IPS-18a (cell line): ENCODE measurements around the gene VGLL1.

ENCODE experiments used
- H3K27ac ChIP-seq: one replicate; pipeline ENCODE4 v1.5.1; 2013; ENCODE audit warnings: low read length
- H3K27me3 ChIP-seq: one replicate; pipeline ENCODE4 v1.6.1; 2013; ENCODE audit warnings: mild to moderate bottlenecking, low read length; ENCODE audit not compliant: control insufficient read depth, insufficient read depth
- H3K36me3 ChIP-seq: one replicate; pipeline ENCODE4 v1.6.1; 2013; ENCODE audit warnings: low read depth, low read length; ENCODE audit not compliant: control insufficient read depth
- H3K4me1 ChIP-seq: one replicate; pipeline ENCODE4 v1.6.1; 2013; ENCODE audit warnings: low read depth, low read length; ENCODE audit not compliant: control insufficient read depth
- H3K4me3 ChIP-seq: one replicate; pipeline ENCODE4 v1.5.1; 2013; ENCODE audit warnings: low read length
- H3K9ac ChIP-seq: one replicate; pipeline ENCODE4 v1.6.1; 2013; ENCODE audit warnings: mild to moderate bottlenecking, low read length, moderate library complexity
- H3K9me3 ChIP-seq: one replicate; pipeline ENCODE4 v1.6.1; 2013; ENCODE audit warnings: low read depth, low read length; ENCODE audit not compliant: control insufficient read depth

The VGLL1 gene

DNA sequence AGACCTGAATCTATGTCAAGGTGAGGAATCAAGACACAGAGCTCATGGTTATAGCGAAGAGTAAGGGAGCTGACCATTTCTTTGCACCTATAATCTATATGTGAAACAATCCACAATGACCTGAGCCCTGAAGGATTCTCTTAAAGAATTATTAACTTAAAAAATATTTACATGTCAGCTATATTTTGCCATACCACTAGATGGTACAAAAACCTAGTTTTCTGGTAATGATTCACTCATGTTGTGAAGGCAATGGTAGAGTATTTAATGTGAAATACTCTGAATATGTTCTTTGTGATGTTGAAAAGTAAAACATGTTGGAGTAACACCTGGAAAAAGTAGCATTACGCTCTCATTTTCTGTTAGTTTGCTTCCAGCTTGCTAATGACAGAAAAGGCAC, 40.0 kb downstream of the VGLL1 start:
- Histone ChIP-seq H3K36me3 (no peaks in the 10 kb centered on the region), H3K9ac (no peak overlapping the region), H3K4me1 (no peaks in the 10 kb centered on the region), H3K9me3 (peaks cover 10% of the 10 kb centered on the region), H3K27ac (no peak overlapping the region), H3K4me3 (no peak overlapping the region), H3K27me3 (no peaks in the 10 kb centered on the region)

DNA sequence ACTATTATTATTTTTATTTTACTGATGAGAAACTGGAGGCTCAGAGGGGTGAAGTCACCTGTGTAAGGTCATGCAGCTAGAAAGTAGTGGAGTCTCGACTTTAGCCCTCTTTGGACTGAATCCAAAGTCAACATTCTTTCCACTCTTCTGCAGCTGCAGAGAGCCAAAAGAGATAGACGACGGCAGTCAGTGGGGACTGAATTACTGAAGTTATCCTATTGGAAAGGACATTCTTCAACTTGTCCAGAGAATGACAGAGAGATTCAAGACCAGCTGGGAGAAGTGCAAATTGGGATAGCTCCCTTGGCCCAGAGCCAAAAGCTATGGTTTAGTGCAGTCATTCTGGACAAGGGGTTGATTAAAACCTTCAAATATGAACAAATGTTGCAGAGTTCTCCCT, 42.5 kb downstream of the VGLL1 start:
- H3K27me3 ChIP-seq: no peaks in the 10 kb centered on the region
- H3K27ac ChIP-seq: no peak overlapping the region
- H3K4me3 ChIP-seq: no peak overlapping the region
- peaks cover 10% of the 10 kb centered on the region for H3K9me3 ChIP-seq
- no peak overlapping the region for H3K9ac ChIP-seq
- H3K36me3 ChIP-seq: no peaks in the 10 kb centered on the region
- no peaks in the 10 kb centered on the region for H3K4me1 ChIP-seq

DNA sequence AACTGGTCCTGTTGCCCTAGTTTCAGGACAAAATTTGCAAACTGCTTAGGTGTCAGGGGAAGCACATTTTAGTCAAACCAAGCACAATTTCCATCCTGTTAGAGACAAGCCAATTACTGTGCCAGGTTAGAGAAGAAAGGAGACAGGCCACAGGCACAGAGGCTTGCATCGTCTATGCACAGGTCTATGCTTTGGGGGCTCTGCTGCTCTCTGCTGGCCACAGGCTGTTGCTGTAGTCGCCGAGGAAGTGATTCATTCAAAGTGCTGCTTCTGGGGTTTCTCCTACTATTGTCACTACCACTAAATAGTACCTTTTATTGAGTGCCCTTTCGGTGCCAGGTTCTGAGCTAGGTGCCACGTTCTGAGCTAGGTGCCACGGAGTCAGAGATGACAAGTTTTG, 45.5 kb downstream of the VGLL1 start:
- H3K27me3 ChIP-seq: no peaks in the 10 kb centered on the region
- no peak overlapping the region for H3K4me3 ChIP-seq

DNA sequence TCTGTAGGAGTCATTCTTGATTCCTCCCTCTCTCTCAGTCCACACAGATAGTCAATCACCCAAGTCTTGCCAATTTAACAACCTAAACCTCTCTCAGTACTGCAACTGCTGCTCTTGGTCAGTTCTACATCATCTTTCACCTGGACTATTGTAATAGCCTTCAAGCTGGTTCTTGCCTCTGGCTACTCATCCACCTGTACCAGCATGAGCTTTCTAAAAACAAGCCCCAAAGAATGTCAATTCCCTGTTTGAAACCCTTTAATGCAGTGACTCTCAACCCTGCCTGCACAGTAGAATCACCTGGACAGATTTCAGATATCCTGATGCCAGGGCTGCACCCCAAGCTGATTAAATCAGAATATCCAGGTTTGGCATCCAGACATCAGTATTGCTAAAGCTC, 48.3 kb downstream of the VGLL1 start:
- peaks cover 7% of the 10 kb centered on the region for H3K9me3 ChIP-seq
- no peak overlapping the region for H3K9ac ChIP-seq
- H3K36me3 ChIP-seq: no peaks in the 10 kb centered on the region
- no peak overlapping the region for H3K27ac ChIP-seq
- no peaks in the 10 kb centered on the region for H3K27me3 ChIP-seq
- no peak overlapping the region for H3K4me3 ChIP-seq
- no peaks in the 10 kb centered on the region for H3K4me1 ChIP-seq

More for the DNA sequence above, 45.5 kb downstream of the VGLL1 start:
- Histone ChIP-seq H3K36me3 (no peaks in the 10 kb centered on the region), H3K9ac (no peak overlapping the region), H3K4me1 (no peaks in the 10 kb centered on the region), H3K27ac (no peak overlapping the region), H3K9me3 (peaks cover 12% of the 10 kb centered on the region)

DNA sequence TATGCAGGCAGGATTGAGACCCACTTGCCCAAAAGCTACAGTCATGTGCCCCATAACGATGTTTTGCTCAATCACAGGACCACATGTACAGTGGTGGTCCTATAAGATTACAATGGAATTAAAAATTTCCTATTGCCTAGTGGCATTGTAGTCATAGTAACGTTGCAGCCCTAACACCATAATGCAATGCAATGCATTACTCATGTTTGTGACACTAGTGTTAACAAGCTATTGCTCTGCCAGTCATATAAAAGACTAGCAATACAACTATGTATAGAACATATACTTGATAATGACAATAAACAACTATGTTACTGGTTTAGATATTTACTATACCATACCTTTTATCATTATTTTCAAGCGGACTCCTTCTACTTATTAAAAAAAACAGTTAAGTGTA, 50.6 kb downstream of the VGLL1 start:
- Histone ChIP-seq H3K36me3 (no peaks in the 10 kb centered on the region), H3K9me3 (peaks cover 11% of the 10 kb centered on the region), H3K27ac (no peak overlapping the region), H3K4me3 (no peak overlapping the region), H3K27me3 (no peaks in the 10 kb centered on the region), H3K4me1 (peaks cover 6% of the 10 kb centered on the region), H3K9ac (no peak overlapping the region)

DNA sequence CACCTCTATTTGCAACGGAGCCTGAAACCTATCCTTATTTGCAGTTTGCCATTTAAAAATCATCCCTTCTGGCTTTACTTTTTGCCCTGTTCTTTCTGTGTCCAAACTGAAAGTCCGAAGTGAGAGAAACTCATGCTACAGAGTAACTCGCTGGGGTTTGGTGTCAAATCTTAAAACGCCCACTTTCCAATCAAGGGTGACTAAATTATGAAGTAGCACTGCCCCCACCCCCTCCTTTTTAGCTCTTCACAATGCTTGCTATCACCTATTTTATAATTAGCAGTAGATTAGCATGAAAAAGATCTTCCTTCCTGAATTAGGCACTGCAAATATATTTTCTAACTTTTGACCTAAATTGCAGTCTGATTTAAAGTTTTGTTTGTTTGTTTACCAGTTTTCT, 52.5 kb downstream of the VGLL1 start:
- H3K4me1 ChIP-seq: peaks cover 6% of the 10 kb centered on the region
- H3K9ac ChIP-seq: no peak overlapping the region
- no peak overlapping the region for H3K27ac ChIP-seq
- H3K4me3 ChIP-seq: no peak overlapping the region
- no peaks in the 10 kb centered on the region for H3K36me3 ChIP-seq
- H3K27me3 ChIP-seq: no peaks in the 10 kb centered on the region
- H3K9me3 ChIP-seq: peaks cover 10% of the 10 kb centered on the region

DNA sequence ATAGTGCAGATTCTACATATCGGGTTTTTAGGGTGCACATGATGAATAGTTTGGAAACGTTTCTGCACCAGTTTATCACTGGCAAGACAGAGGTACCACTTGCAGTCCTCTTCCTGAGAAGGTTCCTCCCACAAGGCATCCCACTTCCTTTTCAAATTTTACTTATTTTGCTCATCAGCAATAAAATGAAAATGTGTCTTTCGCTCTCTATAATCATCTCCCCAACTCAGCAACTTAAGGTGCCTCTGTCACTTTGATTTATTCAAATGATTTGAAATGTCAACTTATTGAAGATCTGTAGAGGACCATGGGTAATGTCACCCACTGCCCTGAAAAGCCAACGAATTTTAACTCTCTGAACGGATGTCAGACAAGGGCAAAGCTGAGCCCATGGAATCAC, 53.2 kb downstream of the VGLL1 start:
- H3K9ac ChIP-seq: no peak overlapping the region
- H3K27ac ChIP-seq: no peak overlapping the region
- H3K27me3 ChIP-seq: no peaks in the 10 kb centered on the region
- H3K4me1 ChIP-seq: peaks cover 6% of the 10 kb centered on the region
- no peaks in the 10 kb centered on the region for H3K36me3 ChIP-seq
- peaks cover 4% of the 10 kb centered on the region for H3K9me3 ChIP-seq
- no peak overlapping the region for H3K4me3 ChIP-seq

DNA sequence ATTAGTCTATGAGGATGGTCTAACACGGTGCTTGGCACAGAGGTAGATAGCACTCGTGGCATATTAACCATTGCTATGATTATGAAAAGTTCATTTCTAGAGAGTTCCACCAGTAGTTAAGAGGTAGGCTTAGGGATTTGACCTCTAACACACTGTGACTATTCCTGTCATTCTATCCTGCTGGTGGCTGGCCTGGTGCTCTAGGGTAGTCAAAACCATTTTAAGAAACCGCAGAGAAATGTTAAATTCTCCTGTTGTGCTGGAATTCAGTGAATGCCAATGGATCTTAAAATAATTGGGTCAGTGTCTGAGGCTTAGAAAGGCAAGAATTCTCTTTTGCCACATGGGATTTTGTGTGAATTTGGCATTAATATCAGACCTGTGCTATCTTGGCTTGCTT, 53.9 kb downstream of the VGLL1 start:
- Histone ChIP-seq H3K9me3 (peaks cover 4% of the 10 kb centered on the region), H3K9ac (no peak overlapping the region), H3K27me3 (no peaks in the 10 kb centered on the region), H3K4me3 (no peak overlapping the region), H3K27ac (no peak overlapping the region), H3K36me3 (no peaks in the 10 kb centered on the region), H3K4me1 (peaks cover 6% of the 10 kb centered on the region)

DNA sequence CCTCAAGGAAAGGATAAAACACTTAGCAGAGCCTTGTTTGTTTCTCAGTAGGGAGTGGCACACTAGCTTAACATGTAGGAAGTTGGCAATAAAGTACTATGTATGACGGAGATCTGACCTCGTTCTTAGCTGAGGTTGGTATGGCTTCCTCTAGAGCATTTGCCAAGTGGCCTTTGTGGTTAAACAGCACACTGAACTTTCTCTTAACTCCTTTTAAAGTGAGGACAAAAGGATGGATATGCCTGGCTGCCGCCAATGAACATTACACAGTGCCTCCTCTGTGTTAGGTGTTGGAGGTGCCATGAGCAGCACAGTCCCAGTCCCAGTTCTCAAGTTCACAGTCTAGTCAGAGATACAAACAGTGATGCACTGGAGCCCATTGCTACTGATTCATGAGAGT, 54.4 kb downstream of the VGLL1 start:
- no peaks in the 10 kb centered on the region for H3K27me3 ChIP-seq
- H3K36me3 ChIP-seq: no peaks in the 10 kb centered on the region
- no peak overlapping the region for H3K27ac ChIP-seq
- H3K4me1 ChIP-seq: peaks cover 6% of the 10 kb centered on the region
- H3K9ac ChIP-seq: no peak overlapping the region
- no peak overlapping the region for H3K4me3 ChIP-seq
- H3K9me3 ChIP-seq: peaks cover 4% of the 10 kb centered on the region

DNA sequence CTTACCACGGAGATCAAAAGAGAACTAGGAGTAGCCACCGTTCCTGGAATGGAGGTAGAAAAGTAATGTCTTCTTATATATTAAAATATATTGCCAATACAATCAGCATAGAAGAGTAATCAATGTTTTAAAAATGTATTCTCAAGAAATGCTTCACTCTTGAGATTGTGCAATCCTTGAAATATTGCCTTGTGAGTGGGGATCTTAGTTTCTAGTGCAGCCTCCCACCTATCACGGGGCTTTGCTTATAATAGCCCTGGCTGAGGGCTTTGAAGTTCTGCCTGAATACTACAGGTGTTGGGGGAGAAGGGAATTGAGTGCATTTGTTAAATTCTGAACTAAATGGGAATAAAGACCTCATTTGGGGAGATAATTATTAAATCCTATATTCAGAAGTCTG, 55.5 kb downstream of the VGLL1 start:
- H3K9me3 ChIP-seq: peaks cover 9% of the 10 kb centered on the region
- H3K36me3 ChIP-seq: no peaks in the 10 kb centered on the region
- no peaks in the 10 kb centered on the region for H3K27me3 ChIP-seq
- H3K4me1 ChIP-seq: peaks cover 6% of the 10 kb centered on the region
- no peak overlapping the region for H3K9ac ChIP-seq
- H3K27ac ChIP-seq: no peak overlapping the region
- no peak overlapping the region for H3K4me3 ChIP-seq

DNA sequence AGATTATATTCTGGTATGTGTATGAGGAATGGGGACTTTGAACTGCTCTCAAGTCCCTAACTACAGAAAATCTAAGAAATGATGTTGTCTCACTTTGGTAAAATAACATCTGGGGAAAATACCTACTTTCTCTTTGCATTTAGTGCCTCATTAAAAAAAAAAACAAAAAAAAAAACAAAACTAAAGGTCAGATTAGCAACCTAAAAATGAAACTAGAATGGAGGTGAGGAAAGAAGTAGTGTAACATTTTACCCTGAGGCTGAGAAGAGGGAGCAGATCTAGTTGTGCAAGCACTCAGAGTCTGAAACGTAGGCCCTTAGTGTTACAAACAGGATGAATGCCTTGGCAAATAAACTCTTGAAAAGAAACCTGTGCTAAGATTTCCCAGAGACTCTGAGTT, 56.0 kb downstream of the VGLL1 start:
- Histone ChIP-seq H3K27ac (no peak overlapping the region), H3K36me3 (no peaks in the 10 kb centered on the region), H3K9me3 (peaks cover 9% of the 10 kb centered on the region), H3K9ac (no peak overlapping the region), H3K27me3 (no peaks in the 10 kb centered on the region), H3K4me3 (no peak overlapping the region), H3K4me1 (peaks cover 6% of the 10 kb centered on the region)

DNA sequence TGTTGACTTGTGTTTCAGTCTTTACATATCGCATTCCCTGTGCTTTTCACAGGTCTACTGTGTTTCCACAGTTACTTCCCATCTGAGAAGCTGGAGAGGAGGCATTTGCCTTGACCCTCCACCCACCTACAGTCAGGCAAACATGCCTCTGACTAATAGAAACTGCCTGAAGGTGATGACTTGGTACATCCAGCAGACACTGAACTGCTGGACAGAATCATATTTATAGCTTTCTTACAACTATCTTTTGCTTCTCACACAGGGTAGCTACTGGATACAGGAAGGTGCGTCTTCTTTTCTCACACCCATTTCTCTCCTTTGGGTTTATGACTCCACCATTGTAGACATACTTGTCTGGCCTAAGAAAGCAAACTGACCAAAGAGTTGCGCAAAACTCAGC, 58.0 kb downstream of the VGLL1 start:
- Histone ChIP-seq H3K27me3 (no peaks in the 10 kb centered on the region), H3K4me1 (peaks cover 6% of the 10 kb centered on the region), H3K9me3 (peaks cover 9% of the 10 kb centered on the region), H3K27ac (no peak overlapping the region), H3K9ac (no peak overlapping the region), H3K4me3 (no peak overlapping the region), H3K36me3 (no peaks in the 10 kb centered on the region)
